HepG2 (cell line): Measurements from ENCODE around the gene CXCL3. TPM values are rescaled to one million over a fixed set of nuclear protein-coding genes. Genes with fewer than 3 reads are reported as not detected.

ENCODE experiments used
- ATAC-seq: fragments of 200-7000 bp; cut with Tn5 transposase; 3 replicates; pipeline ENCODE4 v1.9.1; 2020; ENCODE audit warnings: mild to moderate bottlenecking, moderate library complexity
- BruUV-seq: library from RNA; stranded (reverse); fragments of 400-500 nt; replicated peaks from 2 replicates; lab custom pipeline; 2021; lab: Mats Ljungman, UMichigan
- CTCF ChIA-PET: fragments of 300-600 bp; formaldehyde crosslinking; extraction: SDS; loops from one replicate; lab custom pipeline; 2021; ENCODE audit warnings: low total read pairs, inconsistent platforms, low intra/inter-chr PET ratio; lab: Yijun Ruan, JAX
- POLR2A ChIA-PET: fragments of 350-600 bp; sonication (Branson Sonifier 250); formaldehyde crosslinking; loops from one replicate; lab custom pipeline; 2020; ENCODE audit warnings: antibody characterized with exemption, inconsistent platforms; lab: Yijun Ruan, JAX
- DNase-seq: peaks from one replicate; pipeline ENCODE4 v3.0.0-alpha.2; 2015; ENCODE audit warnings: low spot score
- FAIRE-seq: peaks from 3 replicates; lab custom pipeline; 2011; peaks lifted over from hg19 to GRCh38; lab: Jason Lieb, UNC
- H2AFZ ChIP-seq: one replicate; pipeline ENCODE4 v1.6.1; 2011; ENCODE audit warnings: low read length, inconsistent platforms
- H3K27ac ChIP-seq: fragments of 300-600 bp; 3 replicates; pipeline ENCODE4 v1.8.0; 2011; ENCODE audit warnings: mixed run types, mild to moderate bottlenecking, mixed read lengths, low read length, inconsistent platforms; ENCODE audit not compliant: insufficient read depth; ENCODE audit errors: extremely low read length
- H3K27me3 ChIP-seq, 2 experiments: fragments of 200-600 bp in 1 of 2; 2 replicates in 1 of 2; 3 replicates in 1 of 2; pipeline versions ENCODE4 v1.6.0 to v1.8.0; 2011; ENCODE audit warnings: low read length in 2 of 2, mild to moderate bottlenecking in 2 of 2, moderate library complexity in 2 of 2, inconsistent platforms in 1 of 2; ENCODE audit not compliant: insufficient read depth in 2 of 2, control insufficient read depth in 1 of 2
- H3K36me3 ChIP-seq, 2 experiments: fragments of 200-600 bp in 1 of 2; replicated peaks in 1 of 2; 2 replicates in 1 of 2; 3 replicates in 1 of 2; pipeline versions ENCODE4 v1.5.1 to v1.8.0; 2011; ENCODE audit warnings: low read length in 2 of 2, inconsistent platforms in 1 of 2; ENCODE audit not compliant: insufficient read depth in 2 of 2, control insufficient read depth in 1 of 2
- H3K4me1 ChIP-seq: 2 replicates; pipeline ENCODE4 v1.5.1; 2012; ENCODE audit warnings: low read length, inconsistent platforms; ENCODE audit not compliant: insufficient read depth
- H3K4me2 ChIP-seq: 2 replicates; pipeline ENCODE4 v1.6.0; 2011; ENCODE audit warnings: low read depth, low read length, inconsistent platforms
- H3K4me3 ChIP-seq, 3 experiments: fragments of 200-600 bp in 1 of 3; sonication (generic), shearing (Covaris generic) in 1 of 3; replicated peaks in 1 of 3; 2 replicates each; pipeline ENCODE4 v1.5.1; 2011 to 2016; ENCODE audit warnings: low read length in 3 of 3, inconsistent platforms in 2 of 3, low read depth in 2 of 3, mild to moderate bottlenecking in 2 of 3, control low read depth in 1 of 3, mixed read lengths in 1 of 3; ENCODE audit not compliant: insufficient read depth in 1 of 3
- H3K79me2 ChIP-seq: one replicate; pipeline ENCODE4 v1.6.1; 2011; ENCODE audit warnings: low read length, inconsistent platforms; ENCODE audit not compliant: insufficient read depth
- H3K9ac ChIP-seq: 2 replicates; pipeline ENCODE4 v1.6.0; 2011; ENCODE audit warnings: mild to moderate bottlenecking, low read depth, low read length, inconsistent platforms; ENCODE audit not compliant: insufficient read depth
- H3K9me3 ChIP-seq: 2 replicates; pipeline ENCODE4 v1.5.1; 2012; ENCODE audit warnings: mild to moderate bottlenecking, low read length
- H4K20me1 ChIP-seq: 2 replicates; pipeline ENCODE4 v1.6.0; 2011; ENCODE audit warnings: inconsistent platforms, mild to moderate bottlenecking, low read length, moderate library complexity; ENCODE audit not compliant: insufficient read depth
- FOSL1 ChIP-seq: sonication (generic); formaldehyde crosslinking; IDR thresholded peaks from 2 replicates; pipeline ENCODE4 v1.9.0; 2021; ENCODE audit warnings: missing genetic modification reagents, borderline replicate concordance
- FOXO1 ChIP-seq: sonication (generic); formaldehyde crosslinking; IDR thresholded peaks from 2 replicates; pipeline ENCODE4 v1.4.0; 2020; ENCODE audit warnings: missing genetic modification reagents
- GATA4 ChIP-seq: sonication (generic); IDR thresholded peaks from 2 replicates; pipeline ENCODE4 v1.6.1; 2016; ENCODE audit warnings: antibody characterized with exemption, low read depth, borderline replicate concordance
- GTF3A ChIP-seq: sonication (generic); formaldehyde crosslinking; conservative IDR thresholded peaks from 2 replicates; pipeline ENCODE4 v1.4.0; 2020; ENCODE audit warnings: mild to moderate bottlenecking, missing genetic modification reagents
- KLF12 ChIP-seq: sonication (generic); formaldehyde crosslinking; IDR thresholded peaks from 2 replicates; pipeline ENCODE4 v1.4.0; 2020; ENCODE audit warnings: missing genetic modification reagents, borderline replicate concordance
- SOX13 ChIP-seq, 3 experiments: fragments of 450-650 bp in 1 of 3; sonication (generic) in 1 of 3; formaldehyde crosslinking in 1 of 3; IDR thresholded peaks in 2 of 3; conservative IDR thresholded peaks in 1 of 3; 2 replicates each; pipeline versions ENCODE4 v1.5.0 to v1.6.1; 2016 to 2020; ENCODE audit warnings: antibody characterized with exemption in 1 of 3, mild to moderate bottlenecking in 1 of 3, missing compliant biosample characterization in 1 of 3, missing genetic modification reagents in 1 of 3, moderate library complexity in 1 of 3
- SOX5 ChIP-seq: IDR thresholded peaks from 2 replicates; pipeline ENCODE4 v1.6.1; 2016; ENCODE audit warnings: borderline replicate concordance
- SP1 ChIP-seq, 2 experiments: fragments of 450-650 bp in 1 of 2; sonication (generic) in 1 of 2; formaldehyde crosslinking in 1 of 2; IDR thresholded peaks; 2 replicates each; pipeline versions ENCODE4 v1.4.0 to v1.6.1; 2016 to 2020; ENCODE audit warnings: missing genetic modification reagents in 1 of 2
- ZNF101 ChIP-seq: sonication (generic); formaldehyde crosslinking; IDR thresholded peaks from 2 replicates; pipeline ENCODE4 v1.4.0; 2020; ENCODE audit warnings: mild to moderate bottlenecking, low read depth, missing genetic modification reagents, borderline replicate concordance
- ZNF225 ChIP-seq: sonication (generic); formaldehyde crosslinking; IDR thresholded peaks from 2 replicates; pipeline ENCODE4 v1.4.0; 2020; ENCODE audit warnings: mild to moderate bottlenecking, missing genetic modification reagents
- ZNF230 ChIP-seq: sonication (generic); formaldehyde crosslinking; IDR thresholded peaks from 2 replicates; pipeline ENCODE4 v1.4.0; 2020; ENCODE audit warnings: mild to moderate bottlenecking, missing genetic modification reagents
- ZNF589 ChIP-seq: sonication (generic); formaldehyde crosslinking; conservative IDR thresholded peaks from 2 replicates; pipeline ENCODE4 v1.8.0; 2022; ENCODE audit warnings: mild to moderate bottlenecking, moderate library complexity, missing genetic modification reagents
- ZNF674 ChIP-seq: sonication (generic); formaldehyde crosslinking; IDR thresholded peaks from 2 replicates; pipeline ENCODE4 v1.5.0; 2020; ENCODE audit warnings: low read depth, mild to moderate bottlenecking, missing genetic modification reagents
- ZNF883 ChIP-seq: sonication (generic); formaldehyde crosslinking; IDR thresholded peaks from 2 replicates; pipeline ENCODE4 v1.5.1; 2020; ENCODE audit warnings: mild to moderate bottlenecking, missing genetic modification reagents; ENCODE audit errors: not compliant biosample characterization
- WGBS: methylation state at CpG from one replicate; pipeline ENCODE4 v1.1.6; 2017; ENCODE audit warnings: low lambda C conversion rate; 5-methylcytosine and 5-hydroxymethylcytosine counted together
- in situ Hi-C: cut with HindIII; loops from 2 replicates; pipeline ENCODE4 v1.10.0; 2017; ENCODE audit warnings: low pct_unique_long_range_greater_than_20kb; ENCODE audit not compliant: extremely low pct_ligation_motif_present
- intact Hi-C: fragments of 100-400 bp; cut with micrococcal nuclease; formaldehyde crosslinking; loops from one replicate; pipeline ENCODE4 v1.10.0; 2022; ENCODE audit not compliant: unreplicated experiment
- polyA plus RNA-seq, 8 experiments: library from polyadenylated mRNA; depleted of rRNA in 3 of 8; stranded (reverse) in 7 of 8; unstranded in 1 of 8; fragments of >200 nt; fragmentation: Illumina TruSeq in 4 of 8; extraction: Trizol in 4 of 8; gene quantifications; 2 replicates each; pipeline versions ENCODE4 v1.2.1 to v1.2.3, GENCODE V29; 2011 to 2016; ENCODE audit warnings: low read depth in 4 of 8, missing spikeins in 1 of 8, mixed read lengths in 1 of 8; ENCODE audit not compliant: insufficient read depth in 1 of 8
- total RNA-seq, 5 experiments: library from RNA; depleted of rRNA; stranded (reverse); fragments of >200 nt; fragmentation: Illumina TruSeq; extraction: Trizol; gene quantifications; 2 replicates each; pipeline ENCODE4 v1.2.3, GENCODE V29; 2016; ENCODE audit warnings: low read depth in 1 of 5
- TF ChIP-seq, protein P1 (sequence below): sonication (generic); formaldehyde crosslinking; IDR thresholded peaks from 2 replicates; pipeline ENCODE4 v1.5.0; 2020; ENCODE audit warnings: missing genetic modification reagents
- TF ChIP-seq, protein P2 (sequence below): sonication (generic); formaldehyde crosslinking; IDR thresholded peaks from 2 replicates; pipeline ENCODE4 v1.4.0; 2020; ENCODE audit warnings: low read depth, mild to moderate bottlenecking, missing genetic modification reagents

Gene CXCL3
- total and polyA plus RNA-seq, 2 of the 13 experiments (the other 11 are each of a cell fraction or from before 2014, with no cell fraction given), result 0.13 TPM; not detected in 1

DNA sequence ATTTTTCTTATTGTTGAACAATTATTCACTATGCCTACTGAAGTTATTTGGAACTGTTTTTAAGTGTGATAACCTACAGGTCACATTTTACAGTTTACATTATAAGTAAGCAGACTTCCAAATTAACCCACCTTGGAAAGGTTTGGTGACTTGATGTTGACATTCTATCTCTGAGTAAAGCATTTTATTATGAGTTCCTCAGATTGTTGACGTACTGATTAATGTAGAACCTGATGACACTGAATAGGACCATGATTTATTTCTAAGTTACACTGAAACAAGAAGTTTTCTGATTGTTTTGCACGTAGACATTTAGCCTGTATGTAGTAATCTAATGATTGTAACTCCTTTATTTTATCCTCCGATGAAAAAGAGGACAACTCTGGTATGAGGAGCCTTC, 17.0 kb upstream of the CXCL3 start:
- Histone ChIP-seq H3K4me1 (no peaks in the 10 kb centered on the region), H3K27ac (no peak overlapping the region), H3K4me2 (no peak overlapping the region), H3K9ac (no peak overlapping the region), H3K79me2 (no peaks in the 10 kb centered on the region), H3K36me3 (no peaks in the 10 kb centered on the region), H3K9me3 (no peaks in the 10 kb centered on the region), H2AFZ (no peak overlapping the region), H3K27me3 (no peaks in the 10 kb centered on the region), H3K4me3 (no peak overlapping the region), H4K20me1 (no peaks in the 10 kb centered on the region)
- TF ChIP-seq ZNF101 (CRISPR knock-in tag) (no peak), SP1 (IDR thresholded peaks at IDR 0.05) (no peak), SP1 (CRISPR knock-in tag; IDR thresholded peaks at IDR 0.05) (no peak)
- 23% methylated on average over 3 of the region's 3 CpGs for WGBS
- in situ Hi-C loops (no loop called here), intact Hi-C loops (no loop called here)
- ChIA-PET POLR2A (no interaction called here), CTCF (no interaction called here)
- DNase-seq, result no peak
- BruUV-seq, result no TSS peak
- ATAC-seq, result no peak
- FAIRE-seq, result no peak

DNA sequence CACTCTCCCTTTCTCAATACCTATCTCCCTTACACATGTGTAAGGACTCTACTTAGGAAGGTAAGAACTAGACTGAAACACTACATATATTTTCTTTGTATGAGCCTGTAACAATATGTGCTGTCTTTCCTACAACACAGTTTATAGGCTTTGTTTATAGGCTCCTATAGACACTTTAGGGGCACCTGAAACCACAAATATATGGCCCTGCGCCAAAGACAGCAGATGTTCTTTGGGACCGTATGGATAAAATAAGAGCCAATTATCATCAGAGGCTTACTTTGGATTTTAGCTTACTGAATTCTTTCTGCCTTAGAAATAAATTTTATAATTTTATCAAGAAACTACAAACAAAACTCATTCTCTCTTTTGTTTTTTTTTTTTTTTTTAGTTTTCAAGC, 16.6 kb upstream of the CXCL3 start:
- H3K4me1 ChIP-seq, result no peaks in the 10 kb centered on the region
- POLR2A ChIA-PET, result no interaction called here
- ATAC-seq (no peak), DNase-seq (no peak), FAIRE-seq (no peak)
- intact Hi-C loops (no loop called here), in situ Hi-C loops (no loop called here)
- 70% methylated on average over 2 of the region's 2 CpGs for WGBS
- no peaks in the 10 kb centered on the region for H3K36me3 ChIP-seq
- CTCF ChIA-PET, result no interaction called here
- no peaks in the 10 kb centered on the region for H3K27me3 ChIP-seq
- H3K27ac ChIP-seq, result no peak overlapping the region
- H4K20me1 ChIP-seq, result no peaks in the 10 kb centered on the region
- no peak overlapping the region for H3K9ac ChIP-seq
- BruUV-seq, result no TSS peak
- no peak overlapping the region for H2AFZ ChIP-seq
- no peak overlapping the region for H3K4me2 ChIP-seq
- H3K4me3 ChIP-seq, result no peak overlapping the region
- H3K9me3 ChIP-seq, result no peaks in the 10 kb centered on the region
- H3K79me2 ChIP-seq, result no peaks in the 10 kb centered on the region
- no peak for TF ChIP-seq GTF3A (CRISPR knock-in tag)
- TF ChIP-seq SOX5 (CRISPR knock-in tag), result no peak
- no peak for TF ChIP-seq GATA4
- TF ChIP-seq FOSL1 (CRISPR knock-in tag), result no peak
- TF ChIP-seq, protein P1, sequence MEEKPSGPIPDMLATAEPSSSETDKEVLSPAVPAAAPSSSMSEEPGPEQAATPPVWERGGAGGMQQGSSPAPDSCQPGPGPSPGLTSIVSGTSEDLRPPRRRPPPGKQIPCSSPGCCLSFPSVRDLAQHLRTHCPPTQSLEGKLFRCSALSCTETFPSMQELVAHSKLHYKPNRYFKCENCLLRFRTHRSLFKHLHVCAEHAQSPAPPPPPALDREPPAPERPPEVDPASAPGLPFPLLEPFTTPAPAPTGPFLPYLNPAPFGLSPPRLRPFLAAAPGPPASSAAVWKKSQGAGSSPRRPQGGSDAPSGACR (CRISPR knock-in tag), result no peak
- no peak for TF ChIP-seq ZNF589 (CRISPR knock-in tag)
- no peak for TF ChIP-seq ZNF230 (CRISPR knock-in tag)
- TF ChIP-seq, protein P2, sequence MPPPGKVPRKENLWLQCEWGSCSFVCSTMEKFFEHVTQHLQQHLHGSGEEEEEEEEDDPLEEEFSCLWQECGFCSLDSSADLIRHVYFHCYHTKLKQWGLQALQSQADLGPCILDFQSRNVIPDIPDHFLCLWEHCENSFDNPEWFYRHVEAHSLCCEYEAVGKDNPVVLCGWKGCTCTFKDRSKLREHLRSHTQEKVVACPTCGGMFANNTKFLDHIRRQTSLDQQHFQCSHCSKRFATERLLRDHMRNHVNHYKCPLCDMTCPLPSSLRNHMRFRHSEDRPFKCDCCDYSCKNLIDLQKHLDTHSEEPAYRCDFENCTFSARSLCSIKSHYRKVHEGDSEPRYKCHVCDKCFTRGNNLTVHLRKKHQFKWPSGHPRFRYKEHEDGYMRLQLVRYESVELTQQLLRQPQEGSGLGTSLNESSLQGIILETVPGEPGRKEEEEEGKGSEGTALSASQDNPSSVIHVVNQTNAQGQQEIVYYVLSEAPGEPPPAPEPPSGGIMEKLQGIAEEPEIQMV, result no peak
- TF ChIP-seq ZNF225 (CRISPR knock-in tag), result no peak
- no peak for TF ChIP-seq FOXO1 (CRISPR knock-in tag)
- TF ChIP-seq SOX13 (IDR thresholded peaks at IDR 0.05), result no peak
- no peak for TF ChIP-seq SOX13 (CRISPR knock-in tag; conservative IDR thresholded peaks at IDR 0.05 in 1 of 2, IDR thresholded peaks at IDR 0.05 in 1 of 2)
- TF ChIP-seq ZNF883 (CRISPR knock-in tag), result no peak
- TF ChIP-seq KLF12 (CRISPR knock-in tag), result no peak
- no peak for TF ChIP-seq ZNF674 (CRISPR knock-in tag)
